HS-27A (cell line): ENCODE results near the gene MLH3.

Experiments used
- DNase-seq: peaks from one replicate; pipeline ENCODE4 v3.0.0-alpha.2; 2012; ENCODE audit warnings: low read depth, missing footprints

The MLH3 gene

GRCh38 chr14:74984236-74985027 is 66.8 kb downstream of the MLH3 start:
- DNase-seq: no peak

- DNase-seq: no peak
Measured at GRCh38 chr14:74983343-74983742, 67.9 kb downstream of the MLH3 start.

GRCh38 chr14:74982661-74983060 is 68.6 kb downstream of the MLH3 start:
- DNase-seq: no peak

GRCh38 chr14:74981833-74982232 is 69.4 kb downstream of the MLH3 start:
- no peak for DNase-seq

GRCh38 chr14:74981462-74981782 is 69.8 kb downstream of the MLH3 start:
- no peak for DNase-seq

- peak; percentile 87 for DNase-seq
Measured at GRCh38 chr14:74980731-74981461, 70.4 kb downstream of the MLH3 start.

GRCh38 chr14:74980398-74980730 is 70.9 kb downstream of the MLH3 start:
- DNase-seq: no peak

GRCh38 chr14:74979442-74980397 is 71.5 kb downstream of the MLH3 start:
- no peak for DNase-seq

GRCh38 chr14:74979029-74979428 is 72.2 kb downstream of the MLH3 start:
- DNase-seq: no peak

GRCh38 chr14:74978416-74978947 is 72.8 kb downstream of the MLH3 start:
- DNase-seq: no peak

- DNase-seq: no peak
Measured at GRCh38 chr14:74977901-74978385, 73.3 kb downstream of the MLH3 start.

GRCh38 chr14:74977164-74977900 is 73.9 kb downstream of the MLH3 start:
- no peak for DNase-seq

GRCh38 chr14:74976264-74977113 is 74.8 kb downstream of the MLH3 start:
- no peak for DNase-seq

- DNase-seq: no peak
Measured at GRCh38 chr14:74975059-74975810, 76.0 kb downstream of the MLH3 start.

- no peak for DNase-seq
Measured at GRCh38 chr14:74974364-74975058, 76.8 kb downstream of the MLH3 start.

- no peak for DNase-seq
Measured at GRCh38 chr14:74973905-74974363, 77.3 kb downstream of the MLH3 start.

- DNase-seq: no peak
Measured at GRCh38 chr14:74973003-74973653, 78.1 kb downstream of the MLH3 start.

GRCh38 chr14:74968811-74969210 is 82.5 kb downstream of the MLH3 start:
- DNase-seq: no peak
